IPS-NIHi7 (cell line): Measurements from ENCODE around the gene SFR1.
A peak's percentile ranks its signal among the peaks of the same experiment; 100 is the strongest.

Experiments
- DNase-seq: peaks from one replicate; pipeline ENCODE4 v3.0.0; 2012; ENCODE audit warnings: mixed read lengths; ENCODE audit errors: extremely low spot score

SFR1 gene

DNA sequence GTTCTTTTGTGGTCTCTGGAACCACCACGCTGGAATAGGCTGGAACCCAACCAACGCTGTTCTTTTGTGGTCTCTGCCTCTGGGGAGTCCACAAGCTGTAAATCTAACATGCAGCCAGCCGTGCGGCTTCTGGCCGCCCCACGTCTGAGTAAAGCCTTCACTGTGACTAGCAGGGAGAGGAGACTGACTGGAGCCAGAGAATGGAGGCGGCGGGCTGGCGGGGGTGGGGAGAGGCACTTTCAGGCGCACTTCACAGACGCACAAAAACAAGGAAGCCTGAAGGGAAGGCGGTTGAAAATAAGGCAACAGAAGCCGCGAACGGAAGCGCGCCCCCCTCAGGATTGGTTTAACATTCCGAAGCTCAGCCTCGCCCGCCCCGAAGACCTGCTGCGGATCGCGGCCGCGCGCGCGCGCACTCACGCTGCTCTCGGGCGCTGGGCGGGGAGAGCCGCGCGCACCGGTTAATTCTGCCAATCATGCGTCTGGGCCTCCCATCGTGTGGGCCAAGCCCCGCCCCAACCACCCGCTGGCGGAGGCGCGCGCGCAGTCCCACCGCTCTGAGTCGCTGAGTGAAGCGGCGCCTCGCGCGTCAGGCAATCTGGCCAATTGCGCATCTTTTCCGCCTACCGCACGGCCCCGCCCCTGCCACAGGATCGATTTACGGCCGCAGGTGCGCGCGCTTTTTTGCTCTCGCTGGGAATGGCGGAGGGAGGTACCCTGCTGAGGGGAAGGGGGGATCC, at the start of gene SFR1:
Gene SFR1 (plus strand): TSS at position 687 of the 740 bp plus-strand sequence. CDS start 13 bp downstream, at position 700.
- DNase-seq, result peak; percentile 93

- no peak for DNase-seq
Measured at GRCh38 chr10:104072786-104073185, 49.2 kb upstream of the SFR1 start.

DNA sequence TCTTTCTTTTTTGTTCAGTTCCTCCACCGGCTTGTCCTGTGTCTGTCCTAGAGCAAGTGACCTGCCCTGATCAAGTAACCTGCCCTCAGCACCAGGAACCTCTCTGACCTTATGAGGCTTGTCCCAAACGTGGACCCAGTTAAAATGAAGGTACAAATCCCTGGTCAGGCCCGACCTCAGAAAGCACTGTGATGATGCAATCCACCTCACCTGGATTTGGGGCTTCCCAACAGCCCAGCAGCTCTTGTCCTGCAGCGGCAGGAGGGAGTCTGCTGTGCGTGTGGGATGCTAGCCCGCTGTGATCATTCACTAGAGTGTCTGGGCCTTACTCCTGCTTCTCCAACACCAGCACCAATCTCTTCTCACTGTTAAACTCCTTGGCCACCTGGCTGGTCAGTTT, 47.5 kb upstream of the SFR1 start:
- DNase-seq, result no peak

DNA sequence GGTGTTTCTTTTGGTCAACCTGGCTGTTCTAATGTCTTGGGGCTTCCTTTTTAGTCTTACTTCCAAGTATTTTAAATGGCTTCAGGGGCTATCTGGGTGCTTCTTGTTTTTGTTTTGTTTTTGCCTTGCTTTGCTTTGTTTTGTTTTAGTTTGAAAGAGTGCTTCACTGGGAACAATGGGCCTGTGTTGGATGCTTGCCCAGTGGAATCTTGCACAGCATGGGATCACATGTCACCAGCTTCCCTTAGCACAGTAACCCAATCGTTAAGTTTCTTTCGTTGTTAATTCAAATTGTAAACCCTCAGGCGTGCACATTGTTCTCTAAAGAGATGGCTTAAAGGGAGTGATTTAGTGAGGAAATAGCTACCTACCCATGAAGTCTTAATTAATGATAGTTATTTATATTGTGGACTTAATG, 45.2 kb upstream of the SFR1 start:
- peak; percentile 48 for DNase-seq

GRCh38 chr10:104077247-104077646, 44.7 kb upstream of the SFR1 start:
- peak; percentile 68 for DNase-seq

DNA sequence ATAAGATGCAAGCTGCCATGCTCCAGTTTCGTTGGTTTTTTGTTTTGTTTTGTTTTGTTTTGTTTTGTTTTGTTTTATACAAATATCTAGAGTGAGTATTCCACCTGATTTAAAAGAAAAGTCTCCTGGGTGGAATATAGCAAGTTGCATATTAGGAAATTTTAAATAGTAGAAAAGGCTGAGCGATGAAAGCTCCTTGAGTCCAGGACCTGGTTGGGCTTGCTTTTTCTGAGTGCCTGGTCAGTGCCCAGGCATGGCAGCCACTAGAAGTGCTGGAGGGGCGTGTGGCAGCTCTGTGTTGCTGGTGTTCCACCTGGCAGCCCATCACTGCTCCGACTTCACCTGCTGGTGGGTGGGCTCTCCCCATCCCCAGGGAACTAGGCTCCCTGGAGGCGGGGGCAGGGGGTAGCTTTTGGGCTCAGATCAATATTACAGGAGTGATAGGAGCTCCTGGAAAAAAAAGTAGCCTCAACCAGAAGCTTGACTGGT, 44.3 kb upstream of the SFR1 start:
- DNase-seq, result no peak

DNA sequence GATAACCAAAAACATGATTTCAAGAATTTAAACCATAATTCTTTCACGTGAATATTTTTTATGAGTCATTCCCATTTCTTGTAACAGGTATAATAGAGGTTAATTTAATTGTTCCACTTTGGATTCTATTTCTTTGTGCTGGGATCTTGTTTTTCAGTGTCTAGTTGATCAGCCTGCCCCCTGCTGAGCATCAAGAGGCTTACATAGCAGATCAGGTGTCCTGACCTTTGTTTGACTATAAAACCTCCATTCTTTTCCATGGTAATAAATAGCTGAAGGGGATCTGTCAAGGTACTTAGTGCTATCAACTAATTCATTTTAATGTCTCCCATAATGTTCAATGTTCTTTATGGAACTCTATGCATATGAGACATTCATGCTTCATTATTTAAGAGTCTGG, 41.2 kb upstream of the SFR1 start:
- no peak for DNase-seq

DNA sequence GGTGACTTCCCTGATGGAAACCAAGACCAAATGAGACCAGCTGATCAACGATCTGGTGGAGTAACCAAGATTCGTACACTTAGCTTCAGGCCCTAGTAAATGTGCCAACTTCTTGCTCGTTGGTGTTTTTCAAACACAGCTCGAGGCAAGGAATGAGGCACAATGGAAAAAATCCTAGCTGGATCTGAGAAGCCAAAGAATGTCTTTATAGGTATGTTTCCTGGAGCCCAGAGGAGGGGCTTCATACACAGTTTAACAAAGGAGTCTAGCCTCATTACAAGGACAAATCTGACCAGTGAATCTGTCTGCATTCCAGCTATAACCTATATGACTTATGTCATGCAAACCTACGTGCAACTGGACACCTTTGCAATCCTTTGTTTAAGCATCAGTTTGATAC, 40.0 kb upstream of the SFR1 start:
- DNase-seq, result no peak

DNA sequence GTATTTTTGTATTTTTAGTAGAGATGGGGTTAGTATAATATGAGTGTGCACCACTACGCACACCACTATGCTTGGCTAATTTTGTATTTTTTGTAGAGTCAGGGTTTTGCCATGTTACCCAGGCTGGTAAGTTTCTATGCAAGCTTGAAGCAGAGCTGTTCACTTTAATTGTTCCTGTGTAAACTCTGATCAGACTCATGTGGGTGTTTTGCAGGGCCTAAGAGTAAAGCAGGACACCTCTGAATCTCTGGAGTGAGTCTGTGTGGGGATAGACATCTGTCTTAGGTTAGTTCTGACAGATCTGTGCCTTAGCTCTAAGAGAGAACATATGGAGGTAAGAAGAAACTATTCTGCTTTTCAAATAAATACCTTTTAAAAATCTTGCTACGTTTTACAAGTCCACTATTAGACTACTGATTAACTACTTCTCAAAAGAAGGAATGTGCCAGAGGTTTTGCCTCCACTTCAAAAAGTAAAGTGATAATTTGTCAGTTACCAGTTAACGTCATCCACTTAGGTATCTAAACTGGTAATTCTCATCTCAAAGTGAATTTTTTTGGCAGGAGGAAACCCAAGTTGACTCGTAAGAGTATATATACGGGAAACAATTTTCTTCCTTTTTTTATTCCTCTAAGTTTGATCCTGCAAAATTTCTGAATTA, 37.4 kb upstream of the SFR1 start:
- DNase-seq, result no peak

DNA sequence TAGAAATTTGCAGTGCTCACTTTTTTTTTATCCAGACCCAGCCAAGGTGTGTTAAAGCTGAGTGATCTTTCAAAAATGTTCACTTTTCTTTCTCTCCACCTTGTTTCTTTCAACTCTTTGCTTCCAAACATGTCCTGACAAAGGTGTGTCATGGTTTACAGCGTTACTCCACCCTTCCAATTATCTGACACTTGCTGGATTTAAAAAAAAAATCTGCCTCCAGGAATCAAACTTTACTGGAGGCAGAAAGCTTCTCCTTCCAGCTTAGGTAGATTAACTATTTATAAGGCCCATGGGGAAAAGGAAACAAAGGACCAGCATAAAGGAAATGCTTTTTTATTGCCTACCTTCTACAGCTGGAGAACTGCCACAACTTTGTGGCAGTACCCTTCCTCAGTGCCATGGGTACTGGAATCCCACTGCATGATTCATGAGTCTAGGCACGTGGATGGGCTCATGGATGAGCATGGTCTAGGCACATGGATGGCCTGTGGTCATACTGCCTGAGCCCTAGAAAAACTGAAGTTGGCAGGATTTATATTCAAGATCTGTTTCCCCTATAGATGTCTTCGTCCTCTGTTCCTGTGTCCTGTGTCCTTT, 36.1 kb upstream of the SFR1 start, which contains the start of gene COL17A1:
Gene COL17A1 (minus strand): TSS at position 80 of the 600 bp plus-strand sequence. CDS start 5,207 bp downstream, outside the sequence.
- DNase-seq, result no peak

DNA sequence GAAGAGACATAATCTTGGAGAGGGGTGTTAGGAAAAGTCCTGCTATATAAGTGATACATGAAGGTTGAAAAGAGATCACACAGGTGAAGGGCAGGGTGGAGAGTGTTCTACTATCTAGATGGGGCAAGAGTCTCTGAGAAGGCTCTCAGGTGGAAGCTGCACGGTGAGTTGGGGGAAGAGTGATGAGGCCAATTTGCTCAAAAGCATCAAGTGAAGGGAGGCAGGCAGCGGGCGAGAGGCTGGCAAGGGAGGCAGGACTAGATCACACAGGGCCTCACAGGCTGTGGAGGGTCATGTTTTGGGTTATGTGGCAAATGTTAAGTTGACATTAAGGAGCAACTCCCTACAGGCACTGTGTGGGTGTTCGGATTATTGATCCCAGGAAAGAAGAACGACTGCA, 33.7 kb upstream of the SFR1 start:
- no peak for DNase-seq

DNA sequence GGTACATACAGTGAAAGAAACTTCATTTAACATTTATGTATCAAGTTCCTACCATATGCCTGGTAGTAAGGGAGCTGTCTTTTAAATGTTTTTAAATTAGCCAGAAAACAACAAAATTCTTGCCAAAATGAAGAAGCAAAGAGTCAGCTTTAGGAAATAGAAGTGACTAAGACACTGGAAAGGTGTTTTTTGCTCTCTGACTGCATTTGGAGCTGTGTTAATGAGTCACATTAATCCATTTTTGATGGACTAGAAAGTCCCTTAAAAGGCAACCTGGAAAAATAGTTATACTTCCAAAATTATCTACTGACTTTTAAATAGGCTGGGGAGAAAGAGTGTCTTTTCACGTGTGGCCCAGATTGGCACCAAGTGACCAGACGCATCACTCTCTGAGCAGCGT, 32.4 kb upstream of the SFR1 start:
- no peak for DNase-seq

DNA sequence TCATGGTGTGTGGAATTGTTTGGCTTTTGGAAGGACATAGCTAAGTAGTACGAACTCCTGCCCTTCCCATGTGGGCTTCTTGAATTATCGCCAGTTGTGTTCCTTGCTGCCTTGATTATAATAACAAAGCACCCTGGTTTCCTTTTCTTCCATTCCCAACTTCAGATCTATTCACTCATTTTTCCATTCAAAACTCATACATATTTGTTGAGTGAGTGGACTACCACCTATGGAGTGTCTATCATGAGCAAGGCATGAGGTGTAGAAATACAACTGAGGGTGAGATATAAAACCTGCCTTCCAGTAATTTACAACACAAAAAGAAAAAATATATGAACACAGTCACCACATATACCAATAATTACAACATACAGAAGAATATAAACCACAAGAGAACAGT, 31.4 kb upstream of the SFR1 start:
- DNase-seq, result no peak

DNA sequence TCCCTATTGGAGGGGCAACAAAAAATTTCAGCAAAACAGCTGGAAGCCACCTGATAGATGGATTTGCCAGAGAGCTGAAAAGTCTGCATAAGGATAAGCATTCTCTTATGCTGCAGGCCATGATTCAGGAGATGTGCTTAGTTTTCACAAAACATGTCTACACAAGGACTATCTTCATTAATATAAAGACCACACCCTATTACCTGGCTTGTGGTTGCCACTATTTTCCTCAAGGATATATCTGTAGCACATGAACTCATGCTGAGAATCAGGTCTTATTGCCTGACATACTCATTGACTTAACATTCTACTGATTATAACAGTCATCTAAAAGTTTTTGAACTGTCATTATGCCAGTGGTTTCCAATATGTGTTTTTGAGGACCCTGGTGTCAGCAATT, 29.2 kb upstream of the SFR1 start:
- no peak for DNase-seq

DNA sequence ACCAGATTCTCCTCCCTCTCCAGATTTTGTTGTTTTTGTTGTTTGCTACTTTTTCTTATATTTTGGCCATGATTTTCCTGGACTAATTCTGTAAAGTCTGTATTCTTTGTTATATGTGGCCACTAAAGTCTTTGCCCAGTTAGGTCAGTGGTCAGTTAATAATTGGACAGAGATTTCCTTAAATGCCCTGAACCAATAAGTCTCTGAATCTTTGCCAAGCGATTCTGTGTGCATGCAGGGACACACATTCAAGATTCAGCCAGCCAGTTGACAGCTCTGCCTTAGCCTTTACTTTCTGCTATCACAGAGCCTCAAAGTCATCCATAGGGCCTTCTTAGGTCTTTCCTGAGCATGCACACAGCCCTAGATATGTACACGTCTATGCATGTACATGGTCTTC, 25.3 kb upstream of the SFR1 start:
- DNase-seq, result no peak

DNA sequence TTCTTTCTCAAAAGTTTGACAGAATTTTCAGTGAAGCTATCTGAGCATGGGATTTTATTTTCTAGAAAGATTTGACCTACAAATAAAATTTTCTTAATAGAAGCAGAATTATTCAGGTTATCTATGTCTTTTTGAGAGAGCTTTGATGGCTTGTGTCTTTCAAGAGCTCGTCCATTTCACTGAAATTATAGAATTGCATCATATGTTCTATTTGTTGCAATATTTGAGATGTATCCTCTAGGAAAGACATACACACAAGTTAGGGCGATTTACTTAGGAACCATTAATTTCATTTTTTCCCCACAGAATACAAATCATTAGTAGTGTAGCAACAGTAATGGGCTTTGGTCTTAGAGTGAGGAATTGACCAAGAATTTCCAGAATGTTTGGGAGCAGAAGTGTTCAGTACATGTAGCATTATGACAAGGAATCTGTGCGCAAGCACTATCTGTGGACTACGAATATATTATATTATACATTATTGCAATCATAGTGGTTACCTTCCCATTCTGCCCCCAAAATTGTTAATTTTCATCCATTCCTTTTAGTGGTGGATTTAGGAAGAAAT, 23.5 kb upstream of the SFR1 start:
- no peak for DNase-seq

DNA sequence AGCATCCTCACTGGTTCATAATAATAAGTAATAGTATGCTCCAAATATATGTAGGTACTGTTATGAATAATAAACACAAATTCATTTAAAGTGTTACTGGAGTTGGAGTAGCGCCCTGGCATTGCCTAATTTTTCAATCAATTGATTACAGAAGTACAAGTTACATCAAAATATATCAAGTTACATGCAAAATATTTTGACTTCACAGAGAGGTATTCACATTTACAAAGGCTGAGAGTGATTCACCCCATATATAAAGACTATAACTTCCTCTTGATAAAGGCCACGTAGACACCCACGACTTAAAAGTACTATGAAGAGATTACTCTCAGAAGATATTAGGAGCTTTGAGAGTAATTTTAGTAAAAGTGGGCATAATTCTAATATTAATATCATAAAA, 22.7 kb upstream of the SFR1 start:
- no peak for DNase-seq

DNA sequence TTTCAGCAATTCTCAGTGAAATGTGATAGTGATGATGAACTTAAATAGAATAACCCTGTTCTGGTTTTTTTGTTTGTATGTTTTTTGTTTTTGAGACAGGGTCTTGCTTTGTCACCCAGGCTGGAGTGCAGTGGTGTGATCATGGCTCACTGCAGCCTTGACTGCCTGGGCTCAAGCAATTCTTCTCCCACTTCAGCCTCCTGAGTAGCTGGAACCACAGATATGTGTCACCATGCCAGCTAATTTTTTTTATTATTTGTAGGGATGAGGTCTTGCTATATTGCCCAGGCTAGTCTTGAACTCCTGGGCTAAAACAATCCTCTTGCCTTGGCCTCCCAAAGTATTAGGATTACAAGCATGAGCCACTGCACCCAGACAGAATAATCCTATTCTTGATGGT, 22.0 kb upstream of the SFR1 start:
- no peak for DNase-seq

GRCh38 chr10:104100795-104101194, 21.2 kb upstream of the SFR1 start:
- no peak for DNase-seq

DNA sequence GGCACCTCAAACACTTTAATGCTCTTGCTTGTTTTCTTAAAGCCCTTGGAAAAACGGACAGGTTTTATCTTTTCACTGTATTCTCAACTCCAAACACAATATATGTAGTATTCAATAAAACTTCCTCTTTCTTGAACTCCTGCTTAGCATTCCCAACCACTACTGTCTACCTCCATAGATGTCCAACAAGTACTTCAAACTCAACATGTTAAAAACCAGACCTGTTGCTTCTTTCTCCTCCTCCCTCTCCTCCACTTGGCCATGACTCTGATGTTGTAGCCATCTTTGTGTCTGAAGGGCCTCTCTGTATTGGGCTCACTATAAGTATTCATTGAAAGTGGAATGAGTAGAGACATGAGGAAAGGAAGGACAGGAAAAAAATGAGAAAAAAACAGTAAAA, 20.1 kb upstream of the SFR1 start:
- no peak for DNase-seq

DNA sequence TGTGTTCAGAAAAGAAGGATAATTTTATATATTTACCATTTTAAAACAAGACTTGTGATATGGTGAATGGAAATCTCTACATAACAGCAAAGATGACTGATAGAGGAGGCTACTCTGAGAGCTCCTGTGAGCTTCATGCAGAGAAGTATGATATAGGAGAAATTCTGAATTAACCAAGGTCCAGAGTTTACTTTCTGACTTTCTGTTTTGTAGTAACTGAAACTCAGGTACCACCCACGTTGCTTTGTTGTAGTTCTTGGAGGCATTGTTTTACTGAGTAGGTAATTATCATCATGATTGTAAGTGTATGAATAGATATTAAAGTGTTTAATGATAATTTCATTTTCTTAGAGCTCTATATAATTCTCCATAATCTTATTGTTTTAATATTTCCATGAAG, 18.0 kb upstream of the SFR1 start:
- DNase-seq, result no peak

DNA sequence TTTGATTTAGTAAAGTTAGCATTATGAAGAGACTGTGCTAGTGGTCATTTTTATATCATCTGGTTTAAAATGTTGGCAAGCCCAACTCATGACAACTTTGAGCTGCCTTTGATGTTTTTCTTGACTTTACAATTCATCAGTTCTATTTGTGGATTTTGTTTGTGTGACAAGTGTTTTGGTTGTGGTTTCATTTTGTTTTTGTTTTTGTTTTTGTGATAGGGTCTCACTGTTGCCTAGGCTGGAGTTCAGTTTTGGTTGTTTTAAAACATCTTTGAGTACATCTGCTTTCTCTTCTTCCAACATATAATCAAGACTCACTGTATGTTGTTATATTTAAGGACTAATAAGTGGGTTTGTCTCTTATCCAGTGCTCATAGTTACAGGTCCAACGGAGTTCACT, 17.6 kb upstream of the SFR1 start:
- no peak for DNase-seq

DNA sequence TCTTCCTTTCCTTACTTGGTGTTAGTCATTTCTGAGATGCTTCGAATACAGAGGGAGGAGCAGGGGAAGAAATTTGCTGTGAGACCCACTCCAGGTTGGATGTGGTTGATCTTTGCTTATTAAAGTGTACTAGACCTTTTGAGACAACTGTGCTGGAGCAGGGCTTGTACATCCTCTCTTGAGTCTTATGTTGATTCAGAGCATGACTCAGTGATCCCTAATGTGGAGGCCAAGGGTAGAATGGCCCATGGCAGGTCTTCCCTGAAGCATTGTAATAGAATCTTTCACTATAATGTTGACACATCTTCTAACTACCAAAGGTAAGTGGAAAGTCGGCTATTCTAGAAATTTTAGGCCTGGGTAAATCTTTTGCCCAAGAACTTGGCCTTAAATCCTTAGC, 17.0 kb upstream of the SFR1 start:
- DNase-seq, result no peak
